T-helper 2 cell treated with Interferon-gamma antibody and Interleukin-4, amounts not matched to agents 5 μg/mL and 100 μg/mL, for 36 hours (primary cell): ENCODE results near the gene ATP5ME.
A peak's percentile ranks its signal among the peaks of the same experiment; 100 is the strongest.

Source experiments
- DNase-seq: peaks from one replicate; pipeline ENCODE4 v3.0.0; 2021; ENCODE audit warnings: low spot score
- H3K27ac Mint-ChIP-seq: one replicate; pipeline ENCODE4 v1.8.0; 2021; ENCODE audit warnings: mild to moderate bottlenecking, mixed read lengths
- H3K27me3 Mint-ChIP-seq: one replicate; pipeline ENCODE4 v1.8.0; 2021; ENCODE audit warnings: low read depth, mixed read lengths
- H3K36me3 Mint-ChIP-seq: one replicate; pipeline ENCODE4 v1.8.0; 2021; ENCODE audit warnings: low read depth, mixed read lengths
- H3K4me1 Mint-ChIP-seq: one replicate; pipeline ENCODE4 v1.8.0; 2021; ENCODE audit warnings: low read depth, mixed read lengths
- H3K4me3 Mint-ChIP-seq: one replicate; pipeline ENCODE4 v1.8.0; 2022; ENCODE audit warnings: mild to moderate bottlenecking, moderate library complexity, mixed read lengths
- H3K9me3 Mint-ChIP-seq: one replicate; pipeline ENCODE4 v1.8.0; 2021; ENCODE audit warnings: mixed read lengths

The ATP5ME gene

DNA sequence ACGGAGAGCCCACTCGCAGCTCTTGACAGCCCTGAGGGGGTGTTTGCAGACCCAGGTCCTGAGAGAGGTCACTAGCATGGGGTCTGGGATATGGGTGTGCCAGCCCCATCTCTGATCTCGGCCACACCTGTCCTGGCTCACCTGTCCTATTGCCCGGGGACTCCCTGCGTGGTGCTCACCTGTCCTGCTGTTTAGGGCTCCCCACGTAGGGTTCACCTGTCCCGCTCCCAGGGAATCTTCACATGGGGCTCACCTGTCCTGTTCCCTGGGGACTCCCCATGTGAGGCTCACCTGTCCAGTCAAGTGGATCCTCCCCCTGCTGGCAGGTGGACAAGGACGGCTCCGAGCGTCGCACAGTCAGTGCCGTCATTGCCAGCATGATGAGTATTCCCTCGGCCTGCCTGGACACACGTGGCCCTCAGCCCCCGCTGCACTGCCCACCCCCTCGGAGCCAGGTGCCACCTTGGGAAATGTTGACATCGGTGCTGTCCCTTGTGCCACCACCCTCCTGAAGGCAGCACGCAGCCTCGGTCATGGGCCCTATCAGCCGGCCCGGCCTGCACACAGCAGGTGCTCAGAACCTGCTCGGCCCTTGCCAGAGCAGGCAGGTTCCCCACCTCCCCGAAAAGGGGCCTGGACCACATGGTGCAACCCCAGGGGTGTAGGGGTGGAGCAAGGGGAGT lies 8.6 kb upstream of the ATP5ME start:
- no peaks in the 10 kb centered on the region for H3K36me3 Mint-ChIP-seq

DNA sequence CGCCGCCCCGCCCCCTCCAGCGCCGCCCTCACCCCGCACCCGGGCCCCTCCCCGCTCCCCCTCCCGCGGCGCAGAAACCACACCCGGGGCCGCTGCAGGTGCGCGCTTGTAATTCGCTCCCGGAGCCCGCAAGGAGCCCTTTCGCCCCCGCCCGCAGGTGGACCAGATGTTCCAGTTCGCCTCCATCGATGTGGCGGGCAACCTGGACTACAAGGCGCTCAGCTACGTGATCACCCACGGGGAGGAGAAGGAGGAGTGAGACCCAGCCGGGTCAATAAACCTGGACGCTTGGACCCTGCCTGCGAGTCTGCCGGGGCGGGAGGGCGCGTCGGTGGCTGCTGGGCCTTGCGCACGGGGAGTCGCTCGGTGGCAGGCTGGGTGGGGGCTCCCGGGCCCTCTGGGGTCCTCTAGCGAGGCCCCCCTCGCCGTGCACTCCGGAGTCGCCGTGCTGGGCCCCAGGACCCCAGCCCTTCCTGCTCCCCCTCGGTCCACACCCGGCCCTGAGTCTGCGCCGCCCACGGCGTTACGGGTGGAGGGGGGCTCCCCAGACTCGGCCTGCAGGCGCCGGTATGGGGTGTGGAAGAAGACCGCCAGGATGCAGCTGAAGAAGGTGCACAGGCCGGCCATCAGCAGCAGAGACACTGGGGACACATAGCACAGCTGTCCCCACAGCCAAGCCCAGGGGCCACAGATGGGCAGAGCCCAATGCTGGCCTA lies 7.8 kb upstream of the ATP5ME start:
- H3K36me3 Mint-ChIP-seq, result no peaks in the 10 kb centered on the region
- no peak overlapping the region for H3K4me3 Mint-ChIP-seq
- no peaks in the 10 kb centered on the region for H3K4me1 Mint-ChIP-seq
- H3K27me3 Mint-ChIP-seq, result no peaks in the 10 kb centered on the region
- H3K9me3 Mint-ChIP-seq, result no peaks in the 10 kb centered on the region
- H3K27ac Mint-ChIP-seq, result no peak overlapping the region
- no peak for DNase-seq

More for the DNA sequence above, 8.6 kb upstream of the ATP5ME start:
- no peak overlapping the region for H3K27ac Mint-ChIP-seq
- H3K4me3 Mint-ChIP-seq, result no peak overlapping the region
- no peaks in the 10 kb centered on the region for H3K9me3 Mint-ChIP-seq
- no peaks in the 10 kb centered on the region for H3K4me1 Mint-ChIP-seq
- H3K27me3 Mint-ChIP-seq, result peaks cover under 1% of the 10 kb centered on the region
- DNase-seq, result no peak

DNA sequence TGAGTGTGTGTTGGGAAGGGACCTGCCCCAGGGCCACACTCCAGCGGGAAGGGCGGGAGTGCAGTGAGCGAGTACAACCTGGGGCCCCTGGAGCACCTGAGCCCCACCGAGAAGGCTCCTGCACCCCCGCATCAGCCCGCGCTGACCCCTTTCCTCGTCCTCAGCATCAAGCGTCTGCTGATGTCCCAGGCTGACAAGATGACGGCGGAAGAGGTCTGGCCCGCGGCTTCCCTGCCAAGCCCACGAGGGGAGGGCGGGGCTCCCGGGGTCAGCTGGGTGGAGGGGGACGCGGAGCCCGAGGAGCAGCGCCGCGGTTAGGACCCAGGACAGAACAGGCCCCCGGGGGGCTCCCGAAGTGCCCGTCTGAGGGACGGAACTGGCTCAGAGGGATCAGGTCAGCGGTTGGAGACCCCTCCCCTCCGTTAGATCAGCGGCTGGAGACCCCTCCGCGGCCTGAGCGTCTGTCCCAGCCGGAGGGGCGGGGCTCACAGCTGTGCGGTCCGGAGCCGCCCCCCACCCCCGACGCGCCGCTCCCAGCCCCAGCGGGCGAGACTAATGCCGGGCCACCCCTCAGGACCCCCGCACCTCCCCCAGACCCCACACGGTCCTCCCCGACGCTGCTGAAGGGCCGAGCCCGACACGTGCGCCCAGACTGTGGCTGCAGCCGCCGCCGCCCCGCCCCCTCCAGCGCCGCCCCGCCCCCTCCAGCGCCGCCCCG lies 7.0 kb upstream of the ATP5ME start:
- no peaks in the 10 kb centered on the region for H3K27me3 Mint-ChIP-seq
- H3K9me3 Mint-ChIP-seq, result no peaks in the 10 kb centered on the region
- H3K36me3 Mint-ChIP-seq, result no peaks in the 10 kb centered on the region
- H3K4me1 Mint-ChIP-seq, result no peaks in the 10 kb centered on the region
- H3K27ac Mint-ChIP-seq, result no peak overlapping the region
- DNase-seq, result peak; percentile 46
- H3K4me3 Mint-ChIP-seq, result peak overlapping the region; percentile 55

DNA sequence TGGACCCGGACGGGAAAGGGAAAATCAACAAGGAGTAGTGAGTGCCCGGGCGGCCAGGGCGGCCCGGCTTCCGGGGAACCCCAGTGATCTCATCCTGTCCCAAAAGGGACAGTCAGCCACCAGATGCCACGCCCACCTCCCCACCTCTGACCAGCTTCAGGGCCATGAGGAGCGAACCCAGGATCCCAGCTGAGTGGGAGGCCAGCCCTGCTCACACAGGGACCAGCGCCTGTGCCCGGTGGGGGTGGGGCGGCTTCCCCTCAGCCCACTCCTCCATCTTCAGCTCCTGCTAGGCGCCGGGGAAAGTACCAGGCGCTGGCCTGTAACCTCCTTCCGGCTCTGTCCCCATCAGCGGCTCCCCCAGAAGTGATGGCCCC lies 6.5 kb upstream of the ATP5ME start:
- Mint-ChIP-seq H3K27ac (no peak overlapping the region), H3K36me3 (no peaks in the 10 kb centered on the region), H3K27me3 (no peaks in the 10 kb centered on the region), H3K9me3 (no peaks in the 10 kb centered on the region), H3K4me1 (no peaks in the 10 kb centered on the region), H3K4me3 (peak overlapping the region; percentile 55)
- no peak for DNase-seq

DNA sequence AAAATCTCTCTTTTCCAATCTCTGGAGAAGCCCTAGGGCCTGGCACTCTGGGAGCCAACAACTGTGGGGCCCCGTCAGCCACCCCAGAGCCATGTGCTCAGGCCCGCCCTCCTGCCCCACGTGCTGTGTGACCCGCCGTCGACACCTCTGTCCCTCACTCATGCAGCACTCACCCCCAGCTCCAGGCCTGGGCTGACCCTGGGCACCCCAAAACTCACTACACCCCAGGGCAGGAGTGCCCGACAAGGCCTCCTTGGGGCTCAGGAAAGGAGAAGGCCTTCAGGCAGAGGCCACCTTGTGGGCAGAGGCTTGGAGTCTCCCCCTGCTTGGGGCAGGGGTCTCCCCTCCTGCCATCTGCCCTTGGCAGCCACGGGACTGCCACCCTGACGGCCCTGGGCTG lies 6.0 kb upstream of the ATP5ME start:
- H3K27me3 Mint-ChIP-seq, result no peaks in the 10 kb centered on the region
- no peak overlapping the region for H3K27ac Mint-ChIP-seq
- no peak for DNase-seq
- peaks cover 3% of the 10 kb centered on the region for H3K4me1 Mint-ChIP-seq
- H3K9me3 Mint-ChIP-seq, result no peaks in the 10 kb centered on the region
- peak overlapping the region; percentile 7 for H3K4me3 Mint-ChIP-seq
- H3K36me3 Mint-ChIP-seq, result no peaks in the 10 kb centered on the region

- Mint-ChIP-seq H3K9me3 (no peaks in the 10 kb centered on the region), H3K36me3 (no peaks in the 10 kb centered on the region), H3K4me1 (peaks cover 3% of the 10 kb centered on the region), H3K27ac (no peak overlapping the region), H3K4me3 (no peak overlapping the region), H3K27me3 (no peaks in the 10 kb centered on the region)
- DNase-seq, result no peak
Measured at GRCh38 chr4:679629-680028, 5.6 kb upstream of the ATP5ME start.

GRCh38 chr4:679104-679481 lies 5.0 kb upstream of the ATP5ME start:
- Mint-ChIP-seq H3K9me3 (no peaks in the 10 kb centered on the region), H3K36me3 (no peaks in the 10 kb centered on the region), H3K4me3 (no peak overlapping the region), H3K27me3 (no peaks in the 10 kb centered on the region), H3K27ac (no peak overlapping the region), H3K4me1 (peaks cover 3% of the 10 kb centered on the region)
- DNase-seq, result no peak

- H3K27me3 Mint-ChIP-seq, result no peaks in the 10 kb centered on the region
- H3K4me1 Mint-ChIP-seq, result peaks cover 3% of the 10 kb centered on the region
- no peak for DNase-seq
- H3K27ac Mint-ChIP-seq, result no peak overlapping the region
- no peak overlapping the region for H3K4me3 Mint-ChIP-seq
- no peaks in the 10 kb centered on the region for H3K36me3 Mint-ChIP-seq
- no peaks in the 10 kb centered on the region for H3K9me3 Mint-ChIP-seq
Measured at GRCh38 chr4:678331-679103, 4.4 kb upstream of the ATP5ME start.

- Mint-ChIP-seq H3K9me3 (no peaks in the 10 kb centered on the region), H3K36me3 (peaks cover 5% of the 10 kb centered on the region), H3K27ac (no peak overlapping the region), H3K4me3 (no peak overlapping the region), H3K27me3 (no peaks in the 10 kb centered on the region), H3K4me1 (peaks cover 10% of the 10 kb centered on the region)
- no peak for DNase-seq
Measured at GRCh38 chr4:677431-678293, 3.6 kb upstream of the ATP5ME start.

DNA sequence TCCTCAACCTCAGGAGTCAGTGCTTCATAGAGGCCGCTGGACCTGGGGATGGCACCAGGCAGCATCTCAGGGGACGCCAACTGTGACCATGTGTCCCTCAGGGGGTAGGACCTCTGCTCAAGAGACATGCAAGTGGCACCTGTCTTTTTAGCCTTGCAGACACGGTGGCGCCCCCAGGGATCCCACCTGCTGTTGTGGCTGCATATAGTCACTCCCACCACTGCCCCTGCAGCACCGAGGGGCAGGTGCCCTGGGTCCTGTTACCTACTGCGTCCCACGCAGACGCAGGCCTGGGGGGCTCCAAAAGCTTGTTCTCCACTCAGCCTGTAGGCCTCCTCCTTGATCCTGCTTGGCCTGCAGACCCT lies 2.8 kb upstream of the ATP5ME start:
- H3K27ac Mint-ChIP-seq, result no peak overlapping the region
- peaks cover 10% of the 10 kb centered on the region for H3K4me1 Mint-ChIP-seq
- no peak overlapping the region for H3K4me3 Mint-ChIP-seq
- H3K9me3 Mint-ChIP-seq, result no peaks in the 10 kb centered on the region
- H3K36me3 Mint-ChIP-seq, result peaks cover 11% of the 10 kb centered on the region
- no peak for DNase-seq
- H3K27me3 Mint-ChIP-seq, result no peaks in the 10 kb centered on the region

GRCh38 chr4:675980-676870 lies 2.1 kb upstream of the ATP5ME start:
- H3K27ac Mint-ChIP-seq, result no peak overlapping the region
- no peaks in the 10 kb centered on the region for H3K27me3 Mint-ChIP-seq
- peak overlapping the region; percentile 32 for H3K4me3 Mint-ChIP-seq
- no peak for DNase-seq
- H3K36me3 Mint-ChIP-seq, result peaks cover 15% of the 10 kb centered on the region
- H3K9me3 Mint-ChIP-seq, result no peaks in the 10 kb centered on the region
- peaks cover 10% of the 10 kb centered on the region for H3K4me1 Mint-ChIP-seq

GRCh38 chr4:675036-675882 lies 1.2 kb upstream of the ATP5ME start:
- peaks cover 23% of the 10 kb centered on the region for H3K36me3 Mint-ChIP-seq
- no peaks in the 10 kb centered on the region for H3K9me3 Mint-ChIP-seq
- H3K4me3 Mint-ChIP-seq, result peak overlapping the region; percentile 81
- DNase-seq, result peak; percentile 27
- peak overlapping the region; percentile 88 for H3K27ac Mint-ChIP-seq
- peaks cover 10% of the 10 kb centered on the region for H3K4me1 Mint-ChIP-seq
- no peaks in the 10 kb centered on the region for H3K27me3 Mint-ChIP-seq
